Hepatocyte (in vitro differentiated cells): ENCODE results near the gene SCAF4.

Source experiments
- CTCF ChIP-seq: fragments of 200-600 bp; sonication (generic); IDR thresholded peaks from 2 replicates; pipeline ENCODE4 v1.5.1; 2016; ENCODE audit warnings: antibody characterized with exemption, mild to moderate bottlenecking; ENCODE audit not compliant: poor library complexity
- EZH2phosphoT487 ChIP-seq: fragments of 200-600 bp; sonication (generic); IDR thresholded peaks from one replicate; pipeline ENCODE4 v1.6.1; 2018; ENCODE audit warnings: antibody characterized with exemption, mild to moderate bottlenecking, low read depth, moderate library complexity; ENCODE audit not compliant: unreplicated experiment, severe bottlenecking

GRCh38 chr21:31716106-31716505, 15.8 kb downstream of the SCAF4 start:
- no peak for TF ChIP-seq CTCF
- no peak for TF ChIP-seq EZH2phosphoT487
